Measurements from ENCODE around the gene SPAG5. TPM values are rescaled to one million over a fixed set of nuclear protein-coding genes. Genes with fewer than 3 reads are reported as not detected.

Gene SPAG5
- total RNA-seq, 3 donors from 2014 or later = 3.3 to 5.8 (median 4.1) TPM

- Histone ChIP-seq H3K27ac (no peak overlapping the region), H3K4me3 (no peak overlapping the region), H3K36me3 (no peaks in the 10 kb centered on the region), H3K9me3 (no peaks in the 10 kb centered on the region), H3K4me1 (no peaks in the 10 kb centered on the region), H3K27me3 (no peaks in the 10 kb centered on the region)
- TF ChIP-seq POLR2AphosphoS5 (IDR thresholded peaks at IDR 0.05) (no peak), POLR2A (IDR thresholded peaks at IDR 0.05) (no peak), CTCF (IDR thresholded peaks at IDR 0.05) (no peak)
- intact Hi-C loops (cut with DNase I; ENCODE audit: low total_unique reads) = no loop called here
- no peak for DNase-seq (ENCODE audit: low spot score in 2 of 2)
Observed at GRCh38 chr17:28567604-28568003, 31.2 kb downstream of the SPAG5 start.

GRCh38 chr17:28563475-28563874, 35.4 kb downstream of the SPAG5 start:
- TF ChIP-seq CTCF (IDR thresholded peaks at IDR 0.05) (no peak), POLR2AphosphoS5 (IDR thresholded peaks at IDR 0.05) (no peak), POLR2A (IDR thresholded peaks at IDR 0.05) (no peak)
- Histone ChIP-seq H3K4me1 (no peaks in the 10 kb centered on the region), H3K36me3 (no peaks in the 10 kb centered on the region), H3K27ac (no peak overlapping the region), H3K4me3 (no peak overlapping the region), H3K9me3 (no peaks in the 10 kb centered on the region), H3K27me3 (no peaks in the 10 kb centered on the region)
- no peak for DNase-seq (ENCODE audit: low spot score in 2 of 2)
- intact Hi-C loops (cut with DNase I; ENCODE audit: low total_unique reads) = loop anchor here (2.0 kb wide), 1 partner anchor 65 kb away; no protein-coding TSS in a partner anchor

- TF ChIP-seq CTCF (IDR thresholded peaks at IDR 0.05) (no peak), POLR2AphosphoS5 (IDR thresholded peaks at IDR 0.05) (no peak), POLR2A (IDR thresholded peaks at IDR 0.05) (no peak)
- no peak for DNase-seq (ENCODE audit: low spot score in 2 of 2)
- Histone ChIP-seq H3K4me3 (no peak overlapping the region), H3K9me3 (no peaks in the 10 kb centered on the region), H3K4me1 (peaks cover 0 to 10% of the 10 kb centered on the region in 2 donors), H3K27ac (no peak overlapping the region), H3K27me3 (no peaks in the 10 kb centered on the region), H3K36me3 (peaks cover 10% of the 10 kb centered on the region)
- intact Hi-C loops (cut with DNase I; ENCODE audit: low total_unique reads) = no loop called here
Observed at GRCh38 chr17:28555022-28555421, 43.8 kb downstream of the SPAG5 start.

- H3K27ac ChIP-seq = no peak overlapping the region
- no peak for DNase-seq (ENCODE audit: low spot score in 2 of 2)
- peaks cover 0 to 10% of the 10 kb centered on the region in 2 donors for H3K4me1 ChIP-seq
- H3K4me3 ChIP-seq = no peak overlapping the region
- TF ChIP-seq POLR2AphosphoS5 (IDR thresholded peaks at IDR 0.05) (no peak), CTCF (IDR thresholded peaks at IDR 0.05) (no peak), POLR2A (IDR thresholded peaks at IDR 0.05) (no peak)
- H3K9me3 ChIP-seq = no peaks in the 10 kb centered on the region
- intact Hi-C loops (cut with DNase I; ENCODE audit: low total_unique reads) = no loop called here
- peaks cover 10% of the 10 kb centered on the region for H3K36me3 ChIP-seq
- H3K27me3 ChIP-seq = no peaks in the 10 kb centered on the region
Observed at GRCh38 chr17:28554565-28554964, 44.3 kb downstream of the SPAG5 start.

GRCh38 chr17:28553000-28553505, 45.8 kb downstream of the SPAG5 start:
- TF ChIP-seq POLR2A (IDR thresholded peaks at IDR 0.05) (no peak), CTCF (IDR thresholded peaks at IDR 0.05) (no peak), POLR2AphosphoS5 (IDR thresholded peaks at IDR 0.05) (no peak)
- Histone ChIP-seq H3K27ac (peak overlapping the region in 1 of 2 donors; percentile 66), H3K9me3 (no peaks in the 10 kb centered on the region), H3K36me3 (peaks cover 10% of the 10 kb centered on the region), H3K4me3 (peak overlapping the region in 2 of 3 donors; percentile 81 to 95), H3K4me1 (peaks cover 0 to 10% of the 10 kb centered on the region in 2 donors), H3K27me3 (no peaks in the 10 kb centered on the region)
- intact Hi-C loops (cut with DNase I; ENCODE audit: low total_unique reads) = no loop called here
- DNase-seq (ENCODE audit: low spot score in 2 of 2) = no peak
